GM21786 (cell line): Measurements from ENCODE around the gene RSPO3.
A peak's percentile ranks its signal among the peaks of the same experiment; 100 is the strongest.
"Not testable (repeated sequence)": the region's sequence is repeated elsewhere in the genome, so short reads cannot be mapped to it uniquely, and the experiment has no call there.

Experiments
- ATAC-seq: cut with Tn5 transposase; IDR thresholded peaks from one replicate; pipeline ENCODE4 v1.9.1; 2021; ENCODE audit not compliant: unreplicated experiment

The RSPO3 gene, protein sequence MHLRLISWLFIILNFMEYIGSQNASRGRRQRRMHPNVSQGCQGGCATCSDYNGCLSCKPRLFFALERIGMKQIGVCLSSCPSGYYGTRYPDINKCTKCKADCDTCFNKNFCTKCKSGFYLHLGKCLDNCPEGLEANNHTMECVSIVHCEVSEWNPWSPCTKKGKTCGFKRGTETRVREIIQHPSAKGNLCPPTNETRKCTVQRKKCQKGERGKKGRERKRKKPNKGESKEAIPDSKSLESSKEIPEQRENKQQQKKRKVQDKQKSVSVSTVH

DNA sequence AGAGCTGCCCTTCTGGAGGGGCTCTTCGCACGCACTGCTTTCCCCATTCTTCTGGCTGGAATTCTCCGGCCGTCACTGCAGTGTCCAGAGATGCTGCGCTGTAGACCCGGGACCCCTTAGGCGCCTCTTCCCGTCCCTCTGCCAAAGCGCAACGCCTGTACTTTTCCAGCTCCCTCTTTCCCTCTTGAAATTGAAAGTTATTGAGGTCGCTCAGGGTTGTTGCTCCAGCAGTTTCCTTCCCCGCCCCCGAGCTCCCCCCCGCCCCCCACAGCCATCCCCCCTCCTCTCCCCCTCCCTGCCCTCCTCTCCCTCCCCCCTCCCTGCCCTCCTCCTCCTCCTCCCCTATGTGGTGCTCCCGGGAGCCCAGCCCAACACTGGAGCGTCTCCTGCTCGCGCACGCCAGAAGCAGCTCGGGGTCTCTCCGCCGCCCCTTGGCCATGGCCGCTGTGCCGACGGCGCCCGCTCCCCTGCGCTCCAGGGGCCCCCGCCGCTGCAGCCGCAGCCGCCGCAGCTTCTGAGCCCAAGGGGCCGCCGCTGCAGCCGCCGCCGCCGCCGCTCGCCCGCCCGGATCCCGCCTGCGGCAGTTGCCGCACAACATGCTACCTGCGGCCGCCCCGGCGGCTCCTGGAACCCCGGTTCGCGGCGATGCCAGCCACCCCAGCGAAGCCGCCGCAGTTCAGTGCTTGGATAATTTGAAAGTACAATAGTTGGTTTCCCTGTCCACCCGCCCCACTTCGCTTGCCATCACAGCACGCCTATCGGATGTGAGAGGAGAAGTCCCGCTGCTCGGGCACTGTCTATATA is at the start of gene RSPO3:
Gene RSPO3 (plus strand): TSS at position 374 of the 804 bp plus-strand sequence. CDS start 522 bp downstream, outside the sequence.
- no peak for ATAC-seq

DNA sequence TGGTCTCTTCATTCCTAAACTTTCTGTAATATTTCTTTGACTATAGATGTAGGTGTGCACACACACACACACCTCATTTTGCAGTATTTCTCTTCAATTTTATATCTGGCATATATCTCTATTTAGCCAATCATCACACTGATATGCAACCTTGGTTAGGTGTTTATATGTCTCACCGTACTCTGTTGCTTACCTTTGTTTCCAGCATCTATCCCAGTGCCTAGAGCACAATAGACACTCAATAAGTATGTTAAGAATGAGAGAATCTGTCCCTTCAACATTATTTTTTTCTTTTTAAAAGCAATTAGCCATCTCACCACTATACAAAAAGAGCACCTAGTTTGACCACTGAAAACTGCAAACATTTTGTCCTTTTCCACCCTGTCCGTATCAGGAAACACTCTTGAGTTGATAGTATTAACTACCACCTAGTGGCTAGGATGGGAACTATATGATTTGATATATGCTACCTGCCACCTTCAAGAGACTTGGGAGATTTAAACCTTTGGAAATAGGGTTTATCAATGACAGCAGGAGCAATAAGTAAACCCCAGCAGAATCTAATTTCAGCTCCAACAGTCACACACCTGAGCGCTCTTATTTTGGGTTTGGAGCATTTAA is 48.7 kb upstream of the RSPO3 start:
- ATAC-seq = peak; percentile 54

DNA sequence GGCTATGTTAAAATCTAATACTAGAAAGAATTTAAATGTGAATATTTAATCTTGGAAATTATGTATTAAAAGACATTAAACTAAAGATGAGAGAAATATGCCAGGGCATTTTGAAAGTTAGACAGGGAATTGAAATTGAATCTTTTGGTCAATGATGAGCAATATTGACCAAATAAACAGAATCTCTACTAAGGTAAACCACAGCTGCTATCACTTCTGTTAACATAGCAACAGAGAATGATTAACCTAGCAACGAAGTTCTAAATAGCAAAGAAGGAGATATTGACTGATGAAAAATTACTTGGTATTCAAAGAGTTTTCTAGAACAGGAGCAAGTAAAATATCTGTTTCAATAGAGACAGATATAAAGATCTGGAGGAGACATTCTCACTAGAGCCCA is 45.2 kb upstream of the RSPO3 start:
- peak; percentile 57 for ATAC-seq

DNA sequence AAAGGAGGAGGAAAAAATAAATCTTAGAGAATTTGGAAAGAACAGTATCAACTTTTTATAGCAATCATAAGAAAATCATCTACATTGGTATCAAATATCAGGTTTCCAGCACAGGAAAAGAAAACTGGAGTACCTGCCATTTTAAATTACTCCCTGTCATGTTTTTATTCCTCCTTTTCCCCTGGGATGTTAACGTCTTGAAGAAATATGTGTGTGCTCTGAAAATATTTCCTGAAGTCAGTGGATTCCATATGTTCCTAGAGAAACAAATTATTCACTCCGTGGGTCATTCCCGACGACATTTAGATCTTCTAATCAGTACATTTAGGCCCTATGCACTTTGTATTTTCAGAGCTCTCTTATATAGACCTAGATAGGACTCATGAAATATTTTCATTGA is 42.0 kb upstream of the RSPO3 start:
- ATAC-seq = no peak

DNA sequence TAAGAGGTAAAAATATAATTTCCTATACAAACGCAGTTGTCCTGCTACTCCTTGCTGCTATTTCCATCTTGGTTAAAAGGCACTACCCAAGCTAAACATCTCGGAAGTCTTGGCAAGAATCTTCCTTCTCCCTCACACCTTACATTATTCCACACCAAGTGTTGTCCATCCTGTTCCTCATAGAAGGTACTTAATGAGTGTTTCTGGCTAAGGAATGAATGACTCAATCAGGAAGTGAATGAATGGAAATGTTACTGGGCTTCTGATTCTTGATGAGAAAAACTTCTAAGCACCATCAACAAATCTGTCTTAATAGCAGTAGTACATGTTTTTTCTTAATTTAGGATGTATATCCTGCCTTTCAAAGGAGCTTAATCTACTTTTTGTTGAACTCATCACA is 40.6 kb upstream of the RSPO3 start:
- no peak for ATAC-seq

DNA sequence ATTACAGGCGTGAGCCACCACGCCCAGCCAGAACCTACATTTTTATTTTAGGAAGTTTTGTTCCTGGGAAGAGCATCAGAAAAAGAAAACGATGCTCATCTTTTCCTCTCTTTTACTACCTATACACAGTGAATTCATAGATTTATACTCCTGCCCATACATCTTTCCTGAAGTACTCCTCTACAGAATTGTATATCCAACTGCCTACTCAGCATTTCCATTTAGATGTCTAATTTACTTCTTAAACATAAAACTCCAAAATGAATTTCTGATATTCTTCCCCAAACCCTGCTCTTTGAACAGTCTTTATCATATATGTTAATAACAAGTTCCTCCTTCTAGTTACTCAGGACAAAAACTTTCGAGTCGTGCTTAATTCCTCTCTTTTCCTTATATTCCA is 39.8 kb upstream of the RSPO3 start:
- no peak for ATAC-seq

DNA sequence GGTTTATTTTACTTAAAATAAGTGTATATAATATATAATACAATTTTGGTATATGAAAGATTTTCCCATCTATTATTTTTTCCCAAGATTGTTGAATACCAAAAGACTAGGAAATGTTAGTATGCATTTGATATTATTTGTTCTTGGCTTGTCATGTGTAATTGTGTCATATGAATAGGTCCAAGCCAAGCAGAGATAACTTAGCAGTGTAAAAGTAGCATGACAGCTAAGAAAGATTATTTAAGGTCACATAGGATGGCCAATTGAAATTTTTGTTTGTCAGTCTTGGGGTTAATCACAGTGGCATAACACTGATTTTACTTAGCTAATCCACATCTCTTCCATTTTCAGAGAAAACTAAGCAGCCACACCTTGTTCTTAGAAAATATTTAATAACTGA is 38.8 kb upstream of the RSPO3 start:
- no peak for ATAC-seq

DNA sequence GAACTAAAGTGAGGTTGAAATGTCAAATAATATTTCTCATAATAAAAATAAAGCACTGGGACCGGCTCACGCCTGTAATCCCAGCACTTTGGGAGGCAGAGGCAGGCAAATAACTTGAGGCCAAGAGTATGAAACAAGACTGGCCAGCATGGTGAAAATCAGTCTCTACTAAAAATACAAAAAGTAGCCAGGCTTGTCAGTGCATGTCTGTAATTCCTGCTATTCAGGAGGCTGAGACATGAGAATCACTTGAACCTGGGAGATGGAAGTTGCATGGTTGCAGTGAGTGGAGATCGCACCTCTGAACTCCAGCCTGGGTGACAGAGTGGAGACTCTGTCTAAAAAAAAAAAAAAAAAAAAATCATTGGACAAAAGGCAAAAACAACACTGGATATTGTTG is 38.4 kb upstream of the RSPO3 start:
- ATAC-seq = no peak

DNA sequence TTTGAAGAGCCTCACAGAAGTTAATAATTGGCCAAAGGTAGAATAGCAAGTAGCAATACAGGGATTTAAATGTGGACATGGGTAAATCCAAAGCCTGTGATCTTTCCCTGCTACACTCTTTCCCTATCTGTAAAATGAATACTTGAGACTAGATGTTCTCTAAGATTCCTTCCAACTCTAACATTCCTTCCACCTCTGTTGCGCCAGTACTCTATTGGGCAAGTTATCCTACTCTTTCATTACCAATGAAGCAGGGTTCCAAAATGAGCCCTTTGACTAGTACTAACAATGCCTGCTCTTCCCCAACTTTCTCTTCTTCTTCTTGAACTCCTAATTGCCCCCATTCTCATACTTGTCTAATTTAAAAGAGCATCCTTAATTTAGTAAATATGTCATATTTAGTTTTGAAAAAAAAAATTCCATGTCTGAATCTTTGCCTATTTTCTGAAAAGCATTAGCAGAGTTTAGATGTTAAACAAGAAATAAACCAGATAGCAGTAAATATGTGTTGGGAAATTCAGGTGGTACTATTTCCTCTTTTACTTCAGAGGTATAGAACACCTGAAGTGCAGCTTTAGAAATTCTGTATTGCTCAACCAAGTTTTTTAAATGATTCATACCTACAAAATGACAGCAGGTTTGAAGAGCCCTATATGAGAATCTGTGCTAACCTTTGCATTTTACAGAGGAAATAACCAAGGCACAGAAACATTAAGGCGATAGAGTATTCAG is 35.1 kb upstream of the RSPO3 start:
- ATAC-seq = no peak

DNA sequence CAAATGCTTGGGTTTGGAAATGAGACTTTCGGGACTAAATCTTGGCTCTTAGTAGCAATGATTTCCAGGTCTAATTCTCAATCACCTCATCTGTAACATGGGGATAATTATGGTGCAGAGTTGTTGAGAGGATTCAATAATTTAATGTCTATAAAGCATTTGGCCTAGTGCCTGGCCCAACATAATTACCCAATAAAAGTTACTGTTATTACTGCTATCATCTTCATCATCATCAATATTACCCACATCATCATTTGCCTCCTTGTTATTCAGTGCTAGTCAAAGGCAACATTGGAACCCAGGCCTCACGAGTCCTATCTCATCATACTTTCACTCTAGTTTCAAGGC is 34.5 kb upstream of the RSPO3 start:
- ATAC-seq = no peak

DNA sequence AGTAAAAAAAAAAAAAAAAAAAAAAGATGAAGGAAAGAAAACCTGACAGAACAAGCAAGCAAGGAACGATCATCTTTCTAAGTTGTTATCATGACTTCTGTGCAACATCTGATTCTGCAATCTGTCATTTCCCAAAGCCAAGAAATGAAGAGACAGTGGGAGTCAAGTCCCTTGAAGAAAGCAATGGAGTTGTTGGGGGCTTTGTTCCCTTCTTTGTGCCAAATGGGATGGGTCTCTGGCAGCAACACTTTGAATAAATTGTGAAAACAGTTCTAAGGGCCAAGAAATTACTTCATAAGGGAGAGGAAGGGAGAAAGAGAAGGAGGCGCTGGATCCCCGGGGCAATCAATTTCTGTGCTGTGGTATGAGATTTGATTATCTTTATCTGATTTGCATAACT is 33.3 kb upstream of the RSPO3 start:
- no peak for ATAC-seq

DNA sequence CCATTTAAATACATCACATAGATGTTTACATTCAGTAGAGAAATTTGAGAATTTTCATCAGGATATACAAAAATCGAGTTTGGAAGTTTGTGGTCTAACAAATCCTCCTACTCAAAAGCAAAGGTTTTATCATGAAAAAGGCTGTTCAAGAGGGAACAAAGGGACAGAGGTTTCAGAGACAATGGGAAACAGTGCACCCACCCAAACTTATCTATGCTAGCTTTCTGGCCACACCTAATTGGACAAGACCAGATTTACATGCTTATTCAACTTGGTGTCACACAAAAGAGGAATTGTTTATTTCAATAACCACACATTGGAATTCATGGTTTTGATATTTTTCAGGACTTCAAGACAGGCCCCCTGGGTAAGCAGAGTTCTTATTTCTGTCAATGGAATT is 28.4 kb upstream of the RSPO3 start:
- no peak for ATAC-seq

DNA sequence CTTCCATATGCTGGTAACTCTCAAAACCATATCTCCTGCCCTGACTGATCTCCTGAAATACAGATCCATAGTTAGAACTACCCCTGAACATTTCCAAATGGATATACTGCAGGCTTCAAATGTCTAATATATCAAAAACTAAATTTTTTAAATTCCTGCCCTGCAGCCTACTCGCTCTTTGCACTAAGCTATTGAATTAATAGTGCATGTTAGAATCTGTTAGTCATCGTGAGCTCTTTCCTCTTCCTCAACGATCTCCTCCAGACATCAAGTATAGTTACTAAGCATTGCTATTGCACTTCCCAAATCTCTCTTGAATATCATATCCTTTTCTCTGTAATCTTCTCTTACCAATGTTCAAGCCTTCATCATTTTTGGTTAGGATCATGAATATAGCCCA is 26.0 kb upstream of the RSPO3 start:
- no peak for ATAC-seq

DNA sequence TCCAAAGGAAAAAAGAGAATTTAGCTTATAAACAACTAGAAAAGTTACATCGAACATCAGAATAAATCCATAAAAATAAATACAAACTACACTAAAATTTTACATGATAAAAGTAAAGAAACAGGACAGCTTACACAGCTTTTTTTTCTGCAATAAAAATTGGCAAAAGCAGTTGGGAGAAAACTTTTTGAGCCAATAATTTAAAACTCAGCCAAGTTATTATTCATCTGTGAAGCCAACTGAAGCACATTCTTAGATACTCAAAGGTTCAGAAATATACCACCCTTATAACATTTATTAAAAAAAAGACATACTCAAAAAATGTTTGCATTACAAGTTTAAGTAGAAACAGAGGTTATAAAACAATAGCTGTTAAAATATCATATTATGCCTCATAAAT is 23.7 kb upstream of the RSPO3 start:
- no peak for ATAC-seq

DNA sequence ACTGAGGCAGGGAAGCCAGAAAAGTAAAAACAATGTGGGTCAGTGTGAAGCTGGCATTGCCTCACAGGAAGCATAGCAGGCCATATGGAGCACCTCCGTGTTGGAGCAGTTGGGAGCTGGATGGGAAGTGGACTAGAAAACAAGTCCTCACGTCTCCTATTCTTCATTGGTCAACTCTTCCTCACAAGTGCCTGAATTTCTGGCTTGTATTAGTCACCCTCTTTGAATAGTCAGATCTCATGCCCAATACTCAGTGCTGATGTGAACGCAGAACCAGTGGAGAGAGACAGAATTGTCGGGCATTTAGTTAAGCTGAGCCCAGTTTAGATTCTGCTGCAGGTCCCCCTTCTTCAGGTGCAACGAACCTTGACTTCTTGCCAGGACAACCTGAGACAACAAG is 22.3 kb upstream of the RSPO3 start:
- ATAC-seq = no peak

DNA sequence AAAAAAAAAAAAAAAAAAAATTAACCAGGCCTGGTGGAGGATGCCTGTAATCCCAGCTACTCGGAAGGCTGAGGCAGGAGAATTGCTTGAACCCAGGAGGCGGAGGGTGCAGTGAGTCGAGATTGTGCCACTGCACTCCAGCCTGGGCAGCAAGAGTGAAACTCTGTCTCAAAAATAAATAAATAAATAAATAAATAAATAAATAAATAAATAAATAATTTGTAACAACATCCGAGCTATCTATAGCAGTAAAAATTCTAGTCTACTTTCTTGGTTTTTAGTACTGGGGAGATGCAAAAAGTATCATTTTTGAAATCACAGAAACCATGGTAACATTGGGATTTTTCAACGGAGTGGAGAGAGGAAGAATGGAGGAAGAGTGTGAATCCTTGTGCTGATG is 21.0 kb upstream of the RSPO3 start:
- ATAC-seq = not testable (repeated sequence)

DNA sequence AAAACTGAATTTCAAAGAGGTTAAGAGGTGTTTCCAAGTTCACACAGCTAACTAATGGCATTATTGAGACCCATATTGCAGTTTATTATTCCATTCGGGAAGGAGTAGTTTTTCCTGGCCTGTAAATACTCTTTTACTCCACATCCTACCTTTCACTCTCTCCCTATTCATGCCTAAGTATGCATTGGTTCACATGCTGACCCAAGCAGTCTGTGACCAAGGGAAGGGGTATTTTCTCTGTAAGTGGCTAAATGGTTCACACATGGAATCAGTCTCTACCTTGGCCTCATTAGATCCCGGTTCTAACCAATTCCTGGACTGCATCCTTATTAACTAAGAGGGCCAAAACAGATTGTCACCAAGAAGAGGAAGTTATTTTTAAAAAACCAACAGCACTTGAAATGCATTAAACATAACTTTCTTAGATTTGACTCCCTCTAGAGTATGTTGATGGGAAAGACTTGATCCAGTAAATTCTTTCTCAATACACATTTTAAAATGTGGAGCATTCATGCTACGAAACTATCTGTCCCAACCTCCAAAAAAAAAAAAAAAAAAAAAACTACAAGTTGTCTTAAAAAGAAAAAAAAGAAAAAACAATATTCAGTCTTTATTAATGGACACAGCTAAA is 17.8 kb upstream of the RSPO3 start:
- no peak for ATAC-seq

DNA sequence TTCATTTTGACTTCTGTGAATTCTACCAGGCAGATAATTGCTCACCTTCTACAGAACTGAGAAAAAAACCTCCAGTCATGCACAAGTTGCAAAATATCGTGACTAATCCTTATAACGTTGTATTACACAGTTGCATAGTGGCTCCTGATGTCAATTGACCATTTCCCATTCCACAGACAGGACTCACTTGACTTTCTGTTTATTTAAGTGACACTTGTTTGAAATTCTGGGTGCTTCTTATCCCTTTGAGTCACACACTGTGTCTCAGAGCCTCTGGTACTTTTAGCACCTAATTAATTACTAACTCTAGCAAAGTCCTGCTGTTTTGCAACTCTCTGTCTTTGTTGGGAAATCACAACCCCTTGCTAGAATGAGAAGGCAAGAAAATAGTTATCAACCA is 16.2 kb upstream of the RSPO3 start:
- ATAC-seq = no peak

DNA sequence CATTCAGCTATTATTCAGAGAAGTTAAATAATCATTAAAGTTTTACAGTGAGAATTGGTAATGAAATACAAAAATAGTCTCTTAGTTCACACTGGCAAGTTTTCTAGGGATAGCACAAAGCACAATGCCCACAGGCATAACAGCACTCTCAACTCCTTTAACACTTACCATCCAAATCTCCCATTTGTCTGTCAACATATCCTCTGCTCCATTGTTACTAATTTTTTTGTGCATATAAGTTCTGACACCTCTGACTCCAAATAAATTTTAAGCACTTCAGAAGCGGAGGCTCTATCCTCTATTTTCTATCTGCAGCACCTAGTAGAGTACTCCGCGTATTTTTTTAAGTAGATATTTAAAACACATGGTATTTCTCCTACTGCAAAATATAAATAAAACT is 15.6 kb upstream of the RSPO3 start:
- ATAC-seq = no peak

DNA sequence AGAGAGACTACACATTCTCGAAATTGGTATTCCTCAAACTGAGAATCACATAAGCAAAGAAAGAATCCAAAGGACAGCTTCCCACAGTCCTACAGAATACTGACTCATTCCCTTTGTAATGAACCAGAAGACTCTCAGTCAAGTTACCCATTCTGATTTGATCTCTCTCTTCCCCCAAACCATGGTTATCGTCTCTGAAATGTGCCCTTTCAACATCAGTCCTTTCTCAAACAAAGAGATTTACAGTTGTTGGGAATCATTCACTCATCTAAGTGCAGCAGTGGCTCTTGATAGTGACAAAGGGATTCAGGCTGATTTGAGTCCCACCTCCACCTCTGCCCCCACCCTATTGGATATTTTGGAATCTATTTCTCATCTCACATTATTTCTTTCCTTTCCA is 15.0 kb upstream of the RSPO3 start:
- ATAC-seq = no peak

DNA sequence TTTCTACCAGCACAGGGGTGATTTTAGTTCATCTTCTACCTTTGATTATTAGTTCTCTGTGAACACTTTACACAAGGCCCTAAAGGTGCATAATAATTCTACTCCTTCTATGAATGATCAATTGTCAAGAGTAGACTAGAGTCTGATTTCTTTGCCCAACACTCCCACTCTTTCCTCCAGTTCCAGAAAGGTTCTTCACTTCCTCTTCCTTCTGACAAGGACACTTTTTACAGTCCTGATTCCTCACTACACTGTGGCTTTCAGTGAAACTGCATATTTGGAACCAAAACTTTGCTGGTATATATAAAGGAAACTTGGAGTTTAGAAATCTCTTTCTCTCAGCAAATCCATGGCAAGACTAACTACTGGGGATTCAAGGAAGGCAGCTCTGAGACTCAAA is 10.6 kb upstream of the RSPO3 start:
- no peak for ATAC-seq
